ENCODE measurements around the gene KCNQ4.

GRCh38 chr1:40830419-40830943 is 46.9 kb downstream of the KCNQ4 start:
- TF ChIP-seq TAF1 (IDR thresholded peaks at IDR 0.05; ENCODE audit: borderline replicate concordance, low read depth, low read length) (no peak), POLR2A (IDR thresholded peaks at IDR 0.05; ENCODE audit: low read depth, low read length) (no peak)

Data from GM12892 (cell line).